ENCODE measurements around the gene ZBTB38. TPM values are rescaled to one million over a fixed set of nuclear protein-coding genes. Genes with fewer than 3 reads are reported as not detected.

ZBTB38 gene
- total and polyA plus RNA-seq, 2 experiments from 2014 or later: 8.7 to 11.5 TPM

DNA sequence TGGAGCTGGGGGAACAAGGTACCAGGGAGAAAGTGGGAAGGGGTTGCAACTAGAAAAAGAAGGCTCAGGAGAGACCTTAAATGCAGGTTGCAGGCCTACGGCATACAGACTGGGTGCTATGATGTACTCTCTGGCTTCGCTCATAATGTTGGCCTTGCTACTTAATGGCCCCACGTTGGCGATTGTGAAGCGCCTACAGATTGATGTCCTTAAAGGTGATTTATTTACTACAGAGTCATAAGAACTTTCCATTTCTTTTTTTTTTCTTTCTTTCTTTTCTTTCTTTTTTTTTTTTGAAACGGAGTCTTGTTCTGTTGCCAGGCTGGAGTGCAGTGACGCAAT is 25.4 kb downstream of the ZBTB38 start:
- Histone ChIP-seq H3K4me2 (peak overlapping the region; percentile 69), H3K9me2 (ENCODE audit: insufficient read depth) (no peaks in the 10 kb centered on the region), H2AFZ (peak overlapping the region; percentile 96; the same call in 1 of the 2 replicates), H4K20me1 (replicated peaks; ENCODE audit: insufficient read depth) (no peaks in the 10 kb centered on the region), H3K79me2 (replicated peaks; ENCODE audit: insufficient read depth) (no peaks in the 10 kb centered on the region), H3K4me3 (no peak overlapping the region), H3F3A (replicated peaks; ENCODE audit: low read depth) (no peaks in the 10 kb centered on the region), H3K27me3 (ENCODE audit: insufficient read depth) (no peaks in the 10 kb centered on the region), H3K4me1 (ENCODE audit: insufficient read depth) (peaks cover 32% of the 10 kb centered on the region), H3K36me3 (ENCODE audit: insufficient read depth) (no peaks in the 10 kb centered on the region), H3K27ac (ENCODE audit: low read depth) (no peak overlapping the region; the same call in 1 of the 2 replicates)
- ATAC-seq (no peak), DNase-seq (ENCODE audit: low spot score) (no peak)
- Mint-ChIP-seq H3K4me3 (no peak overlapping the region), H3K9me3 (peaks cover 7% of the 10 kb centered on the region; the same call in 2 of the 3 replicates), H3K27me3 (ENCODE audit: insufficient read depth, low read depth, poor library complexity) (peaks cover 3% of the 10 kb centered on the region), H3K27ac (peak overlapping the region; percentile 33), H3K4me1 (peaks cover 44% of the 10 kb centered on the region), H3K36me3 (ENCODE audit: low read depth) (no peaks in the 10 kb centered on the region; the same call in 2 of the 3 replicates)
- TF ChIP-seq EZH2 (IDR thresholded peaks at IDR 0.05; ENCODE audit: low read depth, unreplicated experiment) (no peak), ZNF114 (CRISPR knock-in tag; IDR thresholded peaks at IDR 0.05) (no peak), CREB1 (CRISPR knock-in tag; IDR thresholded peaks at IDR 0.05; ENCODE audit: low read depth) (no peak)
- TF ChIP-seq, protein P1, sequence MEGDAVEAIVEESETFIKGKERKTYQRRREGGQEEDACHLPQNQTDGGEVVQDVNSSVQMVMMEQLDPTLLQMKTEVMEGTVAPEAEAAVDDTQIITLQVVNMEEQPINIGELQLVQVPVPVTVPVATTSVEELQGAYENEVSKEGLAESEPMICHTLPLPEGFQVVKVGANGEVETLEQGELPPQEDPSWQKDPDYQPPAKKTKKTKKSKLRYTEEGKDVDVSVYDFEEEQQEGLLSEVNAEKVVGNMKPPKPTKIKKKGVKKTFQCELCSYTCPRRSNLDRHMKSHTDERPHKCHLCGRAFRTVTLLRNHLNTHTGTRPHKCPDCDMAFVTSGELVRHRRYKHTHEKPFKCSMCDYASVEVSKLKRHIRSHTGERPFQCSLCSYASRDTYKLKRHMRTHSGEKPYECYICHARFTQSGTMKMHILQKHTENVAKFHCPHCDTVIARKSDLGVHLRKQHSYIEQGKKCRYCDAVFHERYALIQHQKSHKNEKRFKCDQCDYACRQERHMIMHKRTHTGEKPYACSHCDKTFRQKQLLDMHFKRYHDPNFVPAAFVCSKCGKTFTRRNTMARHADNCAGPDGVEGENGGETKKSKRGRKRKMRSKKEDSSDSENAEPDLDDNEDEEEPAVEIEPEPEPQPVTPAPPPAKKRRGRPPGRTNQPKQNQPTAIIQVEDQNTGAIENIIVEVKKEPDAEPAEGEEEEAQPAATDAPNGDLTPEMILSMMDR (conservative IDR thresholded peaks at IDR 0.05; ENCODE audit: low read depth in 2 of 2): no peak
- TF ChIP-seq, protein P2, sequence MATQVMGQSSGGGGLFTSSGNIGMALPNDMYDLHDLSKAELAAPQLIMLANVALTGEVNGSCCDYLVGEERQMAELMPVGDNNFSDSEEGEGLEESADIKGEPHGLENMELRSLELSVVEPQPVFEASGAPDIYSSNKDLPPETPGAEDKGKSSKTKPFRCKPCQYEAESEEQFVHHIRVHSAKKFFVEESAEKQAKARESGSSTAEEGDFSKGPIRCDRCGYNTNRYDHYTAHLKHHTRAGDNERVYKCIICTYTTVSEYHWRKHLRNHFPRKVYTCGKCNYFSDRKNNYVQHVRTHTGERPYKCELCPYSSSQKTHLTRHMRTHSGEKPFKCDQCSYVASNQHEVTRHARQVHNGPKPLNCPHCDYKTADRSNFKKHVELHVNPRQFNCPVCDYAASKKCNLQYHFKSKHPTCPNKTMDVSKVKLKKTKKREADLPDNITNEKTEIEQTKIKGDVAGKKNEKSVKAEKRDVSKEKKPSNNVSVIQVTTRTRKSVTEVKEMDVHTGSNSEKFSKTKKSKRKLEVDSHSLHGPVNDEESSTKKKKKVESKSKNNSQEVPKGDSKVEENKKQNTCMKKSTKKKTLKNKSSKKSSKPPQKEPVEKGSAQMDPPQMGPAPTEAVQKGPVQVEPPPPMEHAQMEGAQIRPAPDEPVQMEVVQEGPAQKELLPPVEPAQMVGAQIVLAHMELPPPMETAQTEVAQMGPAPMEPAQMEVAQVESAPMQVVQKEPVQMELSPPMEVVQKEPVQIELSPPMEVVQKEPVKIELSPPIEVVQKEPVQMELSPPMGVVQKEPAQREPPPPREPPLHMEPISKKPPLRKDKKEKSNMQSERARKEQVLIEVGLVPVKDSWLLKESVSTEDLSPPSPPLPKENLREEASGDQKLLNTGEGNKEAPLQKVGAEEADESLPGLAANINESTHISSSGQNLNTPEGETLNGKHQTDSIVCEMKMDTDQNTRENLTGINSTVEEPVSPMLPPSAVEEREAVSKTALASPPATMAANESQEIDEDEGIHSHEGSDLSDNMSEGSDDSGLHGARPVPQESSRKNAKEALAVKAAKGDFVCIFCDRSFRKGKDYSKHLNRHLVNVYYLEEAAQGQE (IDR thresholded peaks at IDR 0.05; ENCODE audit: unreplicated experiment): no peak
- TF ChIP-seq, protein P3, sequence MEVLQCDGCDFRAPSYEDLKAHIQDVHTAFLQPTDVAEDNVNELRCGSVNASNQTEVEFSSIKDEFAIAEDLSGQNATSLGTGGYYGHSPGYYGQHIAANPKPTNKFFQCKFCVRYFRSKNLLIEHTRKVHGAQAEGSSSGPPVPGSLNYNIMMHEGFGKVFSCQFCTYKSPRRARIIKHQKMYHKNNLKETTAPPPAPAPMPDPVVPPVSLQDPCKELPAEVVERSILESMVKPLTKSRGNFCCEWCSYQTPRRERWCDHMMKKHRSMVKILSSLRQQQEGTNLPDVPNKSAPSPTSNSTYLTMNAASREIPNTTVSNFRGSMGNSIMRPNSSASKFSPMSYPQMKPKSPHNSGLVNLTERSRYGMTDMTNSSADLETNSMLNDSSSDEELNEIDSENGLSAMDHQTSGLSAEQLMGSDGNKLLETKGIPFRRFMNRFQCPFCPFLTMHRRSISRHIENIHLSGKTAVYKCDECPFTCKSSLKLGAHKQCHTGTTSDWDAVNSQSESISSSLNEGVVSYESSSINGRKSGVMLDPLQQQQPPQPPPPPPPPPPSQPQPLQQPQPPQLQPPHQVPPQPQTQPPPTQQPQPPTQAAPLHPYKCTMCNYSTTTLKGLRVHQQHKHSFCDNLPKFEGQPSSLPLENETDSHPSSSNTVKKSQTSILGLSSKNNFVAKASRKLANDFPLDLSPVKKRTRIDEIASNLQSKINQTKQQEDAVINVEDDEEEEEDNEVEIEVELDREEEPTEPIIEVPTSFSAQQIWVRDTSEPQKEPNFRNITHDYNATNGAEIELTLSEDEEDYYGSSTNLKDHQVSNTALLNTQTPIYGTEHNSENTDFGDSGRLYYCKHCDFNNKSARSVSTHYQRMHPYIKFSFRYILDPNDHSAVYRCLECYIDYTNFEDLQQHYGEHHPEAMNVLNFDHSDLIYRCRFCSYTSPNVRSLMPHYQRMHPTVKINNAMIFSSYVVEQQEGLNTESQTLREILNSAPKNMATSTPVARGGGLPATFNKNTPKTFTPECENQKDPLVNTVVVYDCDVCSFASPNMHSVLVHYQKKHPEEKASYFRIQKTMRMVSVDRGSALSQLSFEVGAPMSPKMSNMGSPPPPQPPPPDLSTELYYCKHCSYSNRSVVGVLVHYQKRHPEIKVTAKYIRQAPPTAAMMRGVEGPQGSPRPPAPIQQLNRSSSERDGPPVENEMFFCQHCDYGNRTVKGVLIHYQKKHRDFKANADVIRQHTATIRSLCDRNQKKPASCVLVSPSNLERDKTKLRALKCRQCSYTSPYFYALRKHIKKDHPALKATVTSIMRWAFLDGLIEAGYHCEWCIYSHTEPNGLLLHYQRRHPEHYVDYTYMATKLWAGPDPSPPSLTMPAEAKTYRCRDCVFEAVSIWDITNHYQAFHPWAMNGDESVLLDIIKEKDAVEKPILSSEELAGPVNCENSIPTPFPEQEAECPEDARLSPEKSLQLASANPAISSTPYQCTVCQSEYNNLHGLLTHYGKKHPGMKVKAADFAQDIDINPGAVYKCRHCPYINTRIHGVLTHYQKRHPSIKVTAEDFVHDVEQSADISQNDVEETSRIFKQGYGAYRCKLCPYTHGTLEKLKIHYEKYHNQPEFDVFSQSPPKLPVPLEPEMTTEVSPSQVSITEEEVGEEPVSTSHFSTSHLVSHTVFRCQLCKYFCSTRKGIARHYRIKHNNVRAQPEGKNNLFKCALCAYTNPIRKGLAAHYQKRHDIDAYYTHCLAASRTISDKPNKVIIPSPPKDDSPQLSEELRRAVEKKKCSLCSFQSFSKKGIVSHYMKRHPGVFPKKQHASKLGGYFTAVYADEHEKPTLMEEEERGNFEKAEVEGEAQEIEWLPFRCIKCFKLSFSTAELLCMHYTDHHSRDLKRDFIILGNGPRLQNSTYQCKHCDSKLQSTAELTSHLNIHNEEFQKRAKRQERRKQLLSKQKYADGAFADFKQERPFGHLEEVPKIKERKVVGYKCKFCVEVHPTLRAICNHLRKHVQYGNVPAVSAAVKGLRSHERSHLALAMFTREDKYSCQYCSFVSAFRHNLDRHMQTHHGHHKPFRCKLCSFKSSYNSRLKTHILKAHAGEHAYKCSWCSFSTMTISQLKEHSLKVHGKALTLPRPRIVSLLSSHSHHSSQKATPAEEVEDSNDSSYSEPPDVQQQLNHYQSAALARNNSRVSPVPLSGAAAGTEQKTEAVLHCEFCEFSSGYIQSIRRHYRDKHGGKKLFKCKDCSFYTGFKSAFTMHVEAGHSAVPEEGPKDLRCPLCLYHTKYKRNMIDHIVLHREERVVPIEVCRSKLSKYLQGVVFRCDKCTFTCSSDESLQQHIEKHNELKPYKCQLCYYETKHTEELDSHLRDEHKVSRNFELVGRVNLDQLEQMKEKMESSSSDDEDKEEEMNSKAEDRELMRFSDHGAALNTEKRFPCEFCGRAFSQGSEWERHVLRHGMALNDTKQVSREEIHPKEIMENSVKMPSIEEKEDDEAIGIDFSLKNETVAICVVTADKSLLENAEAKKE (CRISPR knock-in tag; IDR thresholded peaks at IDR 0.05): no peak

All from GM23338 (cell line).